K562 (cell line): ENCODE measurements around the gene NPR1. TPM values are rescaled to one million over a fixed set of nuclear protein-coding genes. Genes with fewer than 3 reads are reported as not detected.

Experiments
- CCNT2 ChIP-seq: IDR thresholded peaks from 2 replicates; pipeline ENCODE4 v1.6.1; 2011; ENCODE audit warnings: borderline replicate concordance, low read depth, mild to moderate bottlenecking, moderate library complexity, mixed read lengths, low read length; ENCODE audit not compliant: insufficient read length; ENCODE audit errors: extremely low read depth
- NBN ChIP-seq: fragments of 450-650 bp; IDR thresholded peaks from 2 replicates; pipeline ENCODE4 v1.6.1; 2016; ENCODE audit warnings: low read depth, mild to moderate bottlenecking
- SMAD1 ChIP-seq: fragments of 150-350 bp; IDR thresholded peaks from 2 replicates; pipeline ENCODE4 v1.6.1; 2014; ENCODE audit warnings: low read length, low read depth; ENCODE audit not compliant: partially characterized antibody
- SOX6 ChIP-seq: fragments of 450-650 bp; IDR thresholded peaks from 2 replicates; pipeline ENCODE4 v1.6.1; 2014; ENCODE audit warnings: mild to moderate bottlenecking
- TAF1 ChIP-seq: IDR thresholded peaks from 2 replicates; pipeline ENCODE4 v1.6.1; 2011; ENCODE audit warnings: mild to moderate bottlenecking, low read length, moderate library complexity; ENCODE audit not compliant: insufficient read depth, control insufficient read depth, severe bottlenecking; ENCODE audit errors: extremely low read depth
- TAL1 ChIP-seq: fragments of 450-650 bp; IDR thresholded peaks from 2 replicates; pipeline ENCODE4 v1.6.1; 2016; ENCODE audit warnings: mild to moderate bottlenecking
- TCFL5 ChIP-seq: fragments of 250-450 bp; sonication (Bioruptor Pico); conservative IDR thresholded peaks from 2 replicates; pipeline ENCODE4 v1.6.1; 2021; ENCODE audit warnings: mild to moderate bottlenecking, moderate library complexity, matching md5 sums
- ZFP30 ChIP-seq: fragments of 250-450 bp; sonication (Bioruptor Pico); IDR thresholded peaks from 2 replicates; pipeline ENCODE4 v1.8.0; 2022; ENCODE audit warnings: moderate library complexity, mild to moderate bottlenecking, inconsistent platforms, borderline replicate concordance
- polyA plus RNA-seq, 8 experiments: library from polyadenylated mRNA; depleted of rRNA in 4 of 8; stranded (reverse) in 5 of 8; unstranded in 3 of 8; fragments of >200 nt; fragmentation: Nextera tagmentation in 2 of 8; fragmentation: Illumina TruSeq in 1 of 8; extraction: Ambion mirVana in 2 of 8; extraction: Trizol in 1 of 8; gene quantifications; 2 replicates each; pipeline versions ENCODE4 v1.2.1 to v1.2.3, GENCODE V29; 2011 to 2014; ENCODE audit warnings: inconsistent platforms in 1 of 8, missing spikeins in 1 of 8
- total RNA-seq, 7 experiments: library from RNA; depleted of rRNA in 6 of 7; stranded (reverse); fragments of >200 nt in 6 of 7; fragmentation: Illumina TruSeq in 2 of 7; extraction: Trizol in 2 of 7; gene quantifications; 2 replicates each; pipeline versions ENCODE4 v1.2.1 to v1.2.3, GENCODE V29; 2011 to 2021; ENCODE audit warnings: low replicate concordance in 1 of 7
- TF ChIP-seq, protein P1 (sequence below): fragments of 200-600 bp; sonication (generic); IDR thresholded peaks from one replicate; pipeline ENCODE4 v1.6.1; 2012; ENCODE audit warnings: mild to moderate bottlenecking, low read depth, low read length, inconsistent platforms
- TF ChIP-seq, protein P2 (sequence below), 2 experiments: fragments of 450-650 bp; IDR thresholded peaks; 2 replicates each; pipeline ENCODE4 v1.6.1; 2018; ENCODE audit warnings: mild to moderate bottlenecking in 2 of 2, low read depth in 1 of 2; ENCODE audit not compliant: partially characterized antibody in 2 of 2

Gene NPR1
- total and polyA plus RNA-seq, 9 of the 15 experiments (the other 6 are each of a cell fraction or from before 2014, with no cell fraction given), result 0.05 to 0.16 (median 0.06) TPM; not detected in 6

DNA sequence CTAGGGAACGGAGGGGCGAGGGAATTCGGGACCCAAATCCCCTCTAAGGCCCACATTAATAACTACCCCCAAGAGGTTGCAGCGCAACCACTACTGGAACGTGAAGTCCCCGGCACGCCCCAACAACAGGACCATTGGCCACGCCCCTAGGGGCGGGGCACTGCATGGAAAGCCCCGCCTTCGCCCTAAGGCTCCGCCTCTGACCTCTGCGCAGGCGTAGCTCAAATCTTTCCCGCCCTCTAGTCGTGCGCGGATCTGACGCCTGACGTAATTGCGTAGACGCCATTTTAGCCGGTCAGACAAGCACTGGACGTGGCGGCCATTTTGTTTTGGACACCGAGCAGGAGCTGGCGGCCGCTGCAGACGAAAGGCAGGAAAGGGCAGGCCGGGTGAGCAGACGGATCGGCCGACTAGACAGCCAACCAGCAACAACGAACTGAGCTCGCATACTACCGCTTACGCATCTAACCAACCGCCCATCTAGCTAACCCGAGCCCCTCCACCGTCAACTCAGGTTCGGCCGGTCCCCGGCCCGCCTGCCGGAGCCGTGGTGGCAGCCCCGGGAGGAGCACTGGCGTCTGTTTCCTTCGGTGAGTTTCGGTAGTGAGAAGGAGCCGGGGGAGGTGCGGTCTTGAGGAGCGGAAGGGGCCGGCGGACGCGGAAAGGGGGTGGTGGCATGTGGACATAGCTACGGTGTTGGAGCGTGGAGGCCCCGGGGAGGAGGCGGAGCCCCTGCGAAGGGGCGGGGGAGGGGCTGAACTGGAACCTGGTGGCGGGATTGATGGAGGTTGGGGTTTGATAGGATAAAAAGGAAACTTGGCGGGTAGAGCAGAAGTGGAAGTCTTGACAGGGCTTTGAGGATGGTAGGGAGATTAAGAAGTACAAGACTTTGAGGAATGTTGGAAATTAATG lies 44.5 kb upstream of the NPR1 start, which contains the start of gene CHTOP (continued):
- TF ChIP-seq, protein P1, sequence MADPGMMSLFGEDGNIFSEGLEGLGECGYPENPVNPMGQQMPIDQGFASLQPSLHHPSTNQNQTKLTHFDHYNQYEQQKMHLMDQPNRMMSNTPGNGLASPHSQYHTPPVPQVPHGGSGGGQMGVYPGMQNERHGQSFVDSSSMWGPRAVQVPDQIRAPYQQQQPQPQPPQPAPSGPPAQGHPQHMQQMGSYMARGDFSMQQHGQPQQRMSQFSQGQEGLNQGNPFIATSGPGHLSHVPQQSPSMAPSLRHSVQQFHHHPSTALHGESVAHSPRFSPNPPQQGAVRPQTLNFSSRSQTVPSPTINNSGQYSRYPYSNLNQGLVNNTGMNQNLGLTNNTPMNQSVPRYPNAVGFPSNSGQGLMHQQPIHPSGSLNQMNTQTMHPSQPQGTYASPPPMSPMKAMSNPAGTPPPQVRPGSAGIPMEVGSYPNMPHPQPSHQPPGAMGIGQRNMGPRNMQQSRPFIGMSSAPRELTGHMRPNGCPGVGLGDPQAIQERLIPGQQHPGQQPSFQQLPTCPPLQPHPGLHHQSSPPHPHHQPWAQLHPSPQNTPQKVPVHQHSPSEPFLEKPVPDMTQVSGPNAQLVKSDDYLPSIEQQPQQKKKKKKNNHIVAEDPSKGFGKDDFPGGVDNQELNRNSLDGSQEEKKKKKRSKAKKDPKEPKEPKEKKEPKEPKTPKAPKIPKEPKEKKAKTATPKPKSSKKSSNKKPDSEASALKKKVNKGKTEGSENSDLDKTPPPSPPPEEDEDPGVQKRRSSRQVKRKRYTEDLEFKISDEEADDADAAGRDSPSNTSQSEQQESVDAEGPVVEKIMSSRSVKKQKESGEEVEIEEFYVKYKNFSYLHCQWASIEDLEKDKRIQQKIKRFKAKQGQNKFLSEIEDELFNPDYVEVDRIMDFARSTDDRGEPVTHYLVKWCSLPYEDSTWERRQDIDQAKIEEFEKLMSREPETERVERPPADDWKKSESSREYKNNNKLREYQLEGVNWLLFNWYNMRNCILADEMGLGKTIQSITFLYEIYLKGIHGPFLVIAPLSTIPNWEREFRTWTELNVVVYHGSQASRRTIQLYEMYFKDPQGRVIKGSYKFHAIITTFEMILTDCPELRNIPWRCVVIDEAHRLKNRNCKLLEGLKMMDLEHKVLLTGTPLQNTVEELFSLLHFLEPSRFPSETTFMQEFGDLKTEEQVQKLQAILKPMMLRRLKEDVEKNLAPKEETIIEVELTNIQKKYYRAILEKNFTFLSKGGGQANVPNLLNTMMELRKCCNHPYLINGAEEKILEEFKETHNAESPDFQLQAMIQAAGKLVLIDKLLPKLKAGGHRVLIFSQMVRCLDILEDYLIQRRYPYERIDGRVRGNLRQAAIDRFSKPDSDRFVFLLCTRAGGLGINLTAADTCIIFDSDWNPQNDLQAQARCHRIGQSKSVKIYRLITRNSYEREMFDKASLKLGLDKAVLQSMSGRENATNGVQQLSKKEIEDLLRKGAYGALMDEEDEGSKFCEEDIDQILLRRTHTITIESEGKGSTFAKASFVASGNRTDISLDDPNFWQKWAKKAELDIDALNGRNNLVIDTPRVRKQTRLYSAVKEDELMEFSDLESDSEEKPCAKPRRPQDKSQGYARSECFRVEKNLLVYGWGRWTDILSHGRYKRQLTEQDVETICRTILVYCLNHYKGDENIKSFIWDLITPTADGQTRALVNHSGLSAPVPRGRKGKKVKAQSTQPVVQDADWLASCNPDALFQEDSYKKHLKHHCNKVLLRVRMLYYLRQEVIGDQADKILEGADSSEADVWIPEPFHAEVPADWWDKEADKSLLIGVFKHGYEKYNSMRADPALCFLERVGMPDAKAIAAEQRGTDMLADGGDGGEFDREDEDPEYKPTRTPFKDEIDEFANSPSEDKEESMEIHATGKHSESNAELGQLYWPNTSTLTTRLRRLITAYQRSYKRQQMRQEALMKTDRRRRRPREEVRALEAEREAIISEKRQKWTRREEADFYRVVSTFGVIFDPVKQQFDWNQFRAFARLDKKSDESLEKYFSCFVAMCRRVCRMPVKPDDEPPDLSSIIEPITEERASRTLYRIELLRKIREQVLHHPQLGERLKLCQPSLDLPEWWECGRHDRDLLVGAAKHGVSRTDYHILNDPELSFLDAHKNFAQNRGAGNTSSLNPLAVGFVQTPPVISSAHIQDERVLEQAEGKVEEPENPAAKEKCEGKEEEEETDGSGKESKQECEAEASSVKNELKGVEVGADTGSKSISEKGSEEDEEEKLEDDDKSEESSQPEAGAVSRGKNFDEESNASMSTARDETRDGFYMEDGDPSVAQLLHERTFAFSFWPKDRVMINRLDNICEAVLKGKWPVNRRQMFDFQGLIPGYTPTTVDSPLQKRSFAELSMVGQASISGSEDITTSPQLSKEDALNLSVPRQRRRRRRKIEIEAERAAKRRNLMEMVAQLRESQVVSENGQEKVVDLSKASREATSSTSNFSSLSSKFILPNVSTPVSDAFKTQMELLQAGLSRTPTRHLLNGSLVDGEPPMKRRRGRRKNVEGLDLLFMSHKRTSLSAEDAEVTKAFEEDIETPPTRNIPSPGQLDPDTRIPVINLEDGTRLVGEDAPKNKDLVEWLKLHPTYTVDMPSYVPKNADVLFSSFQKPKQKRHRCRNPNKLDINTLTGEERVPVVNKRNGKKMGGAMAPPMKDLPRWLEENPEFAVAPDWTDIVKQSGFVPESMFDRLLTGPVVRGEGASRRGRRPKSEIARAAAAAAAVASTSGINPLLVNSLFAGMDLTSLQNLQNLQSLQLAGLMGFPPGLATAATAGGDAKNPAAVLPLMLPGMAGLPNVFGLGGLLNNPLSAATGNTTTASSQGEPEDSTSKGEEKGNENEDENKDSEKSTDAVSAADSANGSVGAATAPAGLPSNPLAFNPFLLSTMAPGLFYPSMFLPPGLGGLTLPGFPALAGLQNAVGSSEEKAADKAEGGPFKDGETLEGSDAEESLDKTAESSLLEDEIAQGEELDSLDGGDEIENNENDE, result no peak
- TF ChIP-seq ZFP30 (CRISPR knock-in tag) (no peak), SOX6 (no peak), SMAD1 (peak; percentile 80), TCFL5 (CRISPR knock-in tag) (no peak), NBN (peak; percentile 83; the same call in 1 of the 2 replicates), TAF1 (peak; percentile 91), CCNT2 (peak; percentile 44), TAL1 (no peak)
- TF ChIP-seq, protein P2, sequence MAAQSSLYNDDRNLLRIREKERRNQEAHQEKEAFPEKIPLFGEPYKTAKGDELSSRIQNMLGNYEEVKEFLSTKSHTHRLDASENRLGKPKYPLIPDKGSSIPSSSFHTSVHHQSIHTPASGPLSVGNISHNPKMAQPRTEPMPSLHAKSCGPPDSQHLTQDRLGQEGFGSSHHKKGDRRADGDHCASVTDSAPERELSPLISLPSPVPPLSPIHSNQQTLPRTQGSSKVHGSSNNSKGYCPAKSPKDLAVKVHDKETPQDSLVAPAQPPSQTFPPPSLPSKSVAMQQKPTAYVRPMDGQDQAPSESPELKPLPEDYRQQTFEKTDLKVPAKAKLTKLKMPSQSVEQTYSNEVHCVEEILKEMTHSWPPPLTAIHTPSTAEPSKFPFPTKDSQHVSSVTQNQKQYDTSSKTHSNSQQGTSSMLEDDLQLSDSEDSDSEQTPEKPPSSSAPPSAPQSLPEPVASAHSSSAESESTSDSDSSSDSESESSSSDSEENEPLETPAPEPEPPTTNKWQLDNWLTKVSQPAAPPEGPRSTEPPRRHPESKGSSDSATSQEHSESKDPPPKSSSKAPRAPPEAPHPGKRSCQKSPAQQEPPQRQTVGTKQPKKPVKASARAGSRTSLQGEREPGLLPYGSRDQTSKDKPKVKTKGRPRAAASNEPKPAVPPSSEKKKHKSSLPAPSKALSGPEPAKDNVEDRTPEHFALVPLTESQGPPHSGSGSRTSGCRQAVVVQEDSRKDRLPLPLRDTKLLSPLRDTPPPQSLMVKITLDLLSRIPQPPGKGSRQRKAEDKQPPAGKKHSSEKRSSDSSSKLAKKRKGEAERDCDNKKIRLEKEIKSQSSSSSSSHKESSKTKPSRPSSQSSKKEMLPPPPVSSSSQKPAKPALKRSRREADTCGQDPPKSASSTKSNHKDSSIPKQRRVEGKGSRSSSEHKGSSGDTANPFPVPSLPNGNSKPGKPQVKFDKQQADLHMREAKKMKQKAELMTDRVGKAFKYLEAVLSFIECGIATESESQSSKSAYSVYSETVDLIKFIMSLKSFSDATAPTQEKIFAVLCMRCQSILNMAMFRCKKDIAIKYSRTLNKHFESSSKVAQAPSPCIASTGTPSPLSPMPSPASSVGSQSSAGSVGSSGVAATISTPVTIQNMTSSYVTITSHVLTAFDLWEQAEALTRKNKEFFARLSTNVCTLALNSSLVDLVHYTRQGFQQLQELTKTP (IDR thresholded peaks at IDR 0.05; ENCODE audit: low read depth in 1 of 2, partially characterized antibody in 2 of 2), result peak; percentile 42 to 49
